ENCODE results near the gene CFAP47. TPM values are rescaled to one million over a fixed set of nuclear protein-coding genes. Genes with fewer than 3 reads are reported as not detected.

Gene CFAP47
- total and polyA plus RNA-seq, 2 of the 4 experiments (the other 2 are of a cell fraction) = not detected

DNA sequence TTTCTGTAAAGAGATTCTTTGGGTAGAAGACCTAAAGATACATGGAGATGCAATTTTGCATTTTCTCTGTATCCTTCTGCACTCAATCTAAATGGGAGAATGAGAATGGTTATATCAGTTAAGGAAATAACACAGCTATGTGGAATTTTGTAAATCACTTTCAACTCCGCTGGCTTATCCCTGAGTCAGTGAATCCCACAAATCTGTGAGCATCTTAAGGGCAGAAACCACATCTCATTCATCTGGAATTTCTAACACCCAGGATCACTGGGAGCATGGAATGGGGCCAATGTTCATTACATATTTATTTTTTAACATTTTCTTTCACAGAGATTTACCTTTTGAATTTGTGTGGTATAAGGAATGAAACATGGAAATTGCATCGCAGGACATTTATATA is 167.8 kb downstream of the CFAP47 start:
- Histone ChIP-seq H2BK120ac (ENCODE audit: low read depth, low read length) (no peak overlapping the region), H4K91ac (ENCODE audit: insufficient read depth, low read depth, low read length) (no peak overlapping the region), H3K36me3 (ENCODE audit: control insufficient read depth, insufficient read depth, low read length) (no peaks in the 10 kb centered on the region), H2AFZ (replicated peaks; ENCODE audit: low read length, poor library complexity) (no peak overlapping the region), H2BK20ac (ENCODE audit: low read depth, low read length) (no peak overlapping the region), H2AK9ac (replicated peaks; ENCODE audit: low read depth, low read length, poor library complexity) (no peak overlapping the region), H3K23ac (ENCODE audit: low read depth, low read length) (no peak overlapping the region), H2BK15ac (ENCODE audit: low read depth, low read length) (no peak overlapping the region), H3K4me3 (ENCODE audit: insufficient read depth, low read depth, low read length) (no peak overlapping the region), H4K20me1 (ENCODE audit: insufficient read depth, low read length) (no peaks in the 10 kb centered on the region), H3K14ac (replicated peaks; ENCODE audit: low read depth, low read length) (no peak overlapping the region), H3K9ac (ENCODE audit: low read depth, low read length) (no peak overlapping the region), H3K4me2 (ENCODE audit: low read depth, low read length) (no peak overlapping the region), H3K4me1 (ENCODE audit: control insufficient read depth, insufficient read depth, low read length) (no peaks in the 10 kb centered on the region), H3K18ac (ENCODE audit: low read depth, low read length) (no peak overlapping the region), H3K4ac (ENCODE audit: low read depth, low read length) (no peak overlapping the region), H3K9me3 (ENCODE audit: control insufficient read depth, insufficient read depth, low read length) (0 out of 2 replicates have a peak, but pooled peaks cover 2% of the 10 kb centered on the region), H3K56ac (ENCODE audit: extremely low read depth, insufficient read depth, low read length) (no peak overlapping the region), H3K9me1 (ENCODE audit: insufficient read depth, low read length) (no peaks in the 10 kb centered on the region), H3K79me1 (ENCODE audit: low read depth in 1 of 2, low read length in 2 of 2) (no peaks in the 10 kb centered on the region), H3K27me3 (ENCODE audit: control insufficient read depth, insufficient read depth, low read length) (no peaks in the 10 kb centered on the region), H4K5ac (ENCODE audit: low read depth, low read length) (no peak overlapping the region), H3K27ac (ENCODE audit: insufficient read depth, low read length) (no peak overlapping the region), H4K8ac (ENCODE audit: low read depth in 2 of 2, low read length in 2 of 2) (no peak overlapping the region), H2AK5ac (ENCODE audit: low read depth, low read length) (no peak overlapping the region), H2BK5ac (ENCODE audit: low read depth, low read length, poor library complexity, severe bottlenecking) (no peak overlapping the region)
- POLR2A ChIA-PET (ENCODE audit: unreplicated experiment) = no interaction called here
- intact Hi-C loops (cut with micrococcal nuclease) (no loop called here), dilution Hi-C loops (cut with HindIII; ENCODE audit: low sequenced_read_pairs, unreplicated experiment) (no loop called here), in situ Hi-C loops (cut with MboI; ENCODE audit: low sequenced_read_pairs) (no loop called here)
- BruUV-seq (replicated peaks) = no TSS peak
- ATAC-seq (ENCODE audit: low read depth) (no peak), DNase-seq (no peak)
- 17% methylated on average over 1 of the region's 2 CpGs; no CpG with 5 or more reads in 1 of the 2 experiments for WGBS, 2 experiments (ENCODE audit: extremely low coverage in 2 of 2, insufficient read length in 1 of 2)
- TF ChIP-seq RAD21 (IDR thresholded peaks at IDR 0.05; ENCODE audit: low read length) = no peak
- no peak for TF ChIP-seq FOS (IDR thresholded peaks at IDR 0.05; ENCODE audit: low read depth, low read length)
- no peak for TF ChIP-seq CTCF (conservative IDR thresholded peaks at IDR 0.05; ENCODE audit: low read depth, low read length)
- no peak for TF ChIP-seq NFE2L2 (IDR thresholded peaks at IDR 0.05; ENCODE audit: low read depth, low read length)
- TF ChIP-seq RCOR1 (IDR thresholded peaks at IDR 0.05; ENCODE audit: insufficient replicate concordance, low read length) = no peak
- no peak for TF ChIP-seq RFX5 (IDR thresholded peaks at IDR 0.05; ENCODE audit: low read depth, low read length)
- no peak for TF ChIP-seq POLR2A (IDR thresholded peaks at IDR 0.05; ENCODE audit: low read depth, low read length)
- no peak for TF ChIP-seq SMC3 (IDR thresholded peaks at IDR 0.05; ENCODE audit: low read depth, low read length)
- TF ChIP-seq MXI1 (IDR thresholded peaks at IDR 0.05; ENCODE audit: borderline replicate concordance, low read depth, low read length) = no peak
- no peak for TF ChIP-seq CHD1 (IDR thresholded peaks at IDR 0.05; ENCODE audit: low read depth, low read length)
- CTCF ChIA-PET = no interaction called here

All from IMR-90 (cell line).